ENCODE results near the gene ILDR2. TPM values are rescaled to one million over a fixed set of nuclear protein-coding genes. Genes with fewer than 3 reads are reported as not detected.
A peak's percentile ranks its signal among the peaks of the same experiment; 100 is the strongest.

Gene ILDR2
- total RNA-seq, 4 donors from 2014 or later: 2.7 to 15.2 (median 8.2) TPM

DNA sequence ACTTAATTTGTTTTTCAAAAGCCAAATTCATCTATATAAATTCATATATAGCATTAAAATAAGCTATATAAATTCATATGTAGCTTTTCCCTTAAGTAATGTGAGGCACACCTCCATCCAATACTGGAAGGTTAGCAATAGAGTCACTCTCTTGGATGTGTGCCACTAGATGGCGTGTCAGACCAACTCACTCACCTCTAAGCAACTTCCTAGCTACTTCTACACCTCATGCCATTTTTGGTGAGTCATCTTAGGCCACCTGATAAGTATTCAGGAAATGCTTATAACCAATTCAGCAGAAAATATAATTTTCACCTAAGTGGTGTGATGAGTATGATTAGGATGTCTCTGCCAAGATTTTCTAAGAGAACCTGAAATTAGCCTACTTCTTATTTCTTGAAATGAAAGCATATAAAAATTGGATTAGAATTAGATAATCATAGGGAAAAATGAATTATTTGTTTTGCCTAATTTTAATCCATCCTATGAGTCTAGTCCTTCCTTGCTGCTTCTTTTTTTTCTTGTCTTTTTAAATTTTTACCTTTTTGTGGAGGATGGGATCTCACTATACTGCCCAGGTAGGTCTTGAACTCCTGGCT is 64.8 kb downstream of the ILDR2 start:
- H3K4me3 ChIP-seq: no peak overlapping the region
- peak; percentile 69 for ATAC-seq
- peaks cover 0 to 5% of the 10 kb centered on the region in 2 donors for H3K36me3 ChIP-seq
- TF ChIP-seq EP300 (IDR thresholded peaks at IDR 0.05) (no peak), POLR2AphosphoS5 (IDR thresholded peaks at IDR 0.05) (peak; percentile 32)
- TF ChIP-seq, protein P1, sequence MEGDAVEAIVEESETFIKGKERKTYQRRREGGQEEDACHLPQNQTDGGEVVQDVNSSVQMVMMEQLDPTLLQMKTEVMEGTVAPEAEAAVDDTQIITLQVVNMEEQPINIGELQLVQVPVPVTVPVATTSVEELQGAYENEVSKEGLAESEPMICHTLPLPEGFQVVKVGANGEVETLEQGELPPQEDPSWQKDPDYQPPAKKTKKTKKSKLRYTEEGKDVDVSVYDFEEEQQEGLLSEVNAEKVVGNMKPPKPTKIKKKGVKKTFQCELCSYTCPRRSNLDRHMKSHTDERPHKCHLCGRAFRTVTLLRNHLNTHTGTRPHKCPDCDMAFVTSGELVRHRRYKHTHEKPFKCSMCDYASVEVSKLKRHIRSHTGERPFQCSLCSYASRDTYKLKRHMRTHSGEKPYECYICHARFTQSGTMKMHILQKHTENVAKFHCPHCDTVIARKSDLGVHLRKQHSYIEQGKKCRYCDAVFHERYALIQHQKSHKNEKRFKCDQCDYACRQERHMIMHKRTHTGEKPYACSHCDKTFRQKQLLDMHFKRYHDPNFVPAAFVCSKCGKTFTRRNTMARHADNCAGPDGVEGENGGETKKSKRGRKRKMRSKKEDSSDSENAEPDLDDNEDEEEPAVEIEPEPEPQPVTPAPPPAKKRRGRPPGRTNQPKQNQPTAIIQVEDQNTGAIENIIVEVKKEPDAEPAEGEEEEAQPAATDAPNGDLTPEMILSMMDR (IDR thresholded peaks at IDR 0.05): peak; percentile 59 to 78 (median 61)
- H3K9me3 ChIP-seq: no peaks in the 10 kb centered on the region
- H3K27me3 ChIP-seq: no peaks in the 10 kb centered on the region
- no peak overlapping the region for H3K27ac ChIP-seq
- WGBS, 2 donors (ENCODE audit: low coverage in 1 of 2): 0 to 14% methylated on average over 1 of the region's 1 CpG
- no peaks in the 10 kb centered on the region for H3K4me1 ChIP-seq

DNA sequence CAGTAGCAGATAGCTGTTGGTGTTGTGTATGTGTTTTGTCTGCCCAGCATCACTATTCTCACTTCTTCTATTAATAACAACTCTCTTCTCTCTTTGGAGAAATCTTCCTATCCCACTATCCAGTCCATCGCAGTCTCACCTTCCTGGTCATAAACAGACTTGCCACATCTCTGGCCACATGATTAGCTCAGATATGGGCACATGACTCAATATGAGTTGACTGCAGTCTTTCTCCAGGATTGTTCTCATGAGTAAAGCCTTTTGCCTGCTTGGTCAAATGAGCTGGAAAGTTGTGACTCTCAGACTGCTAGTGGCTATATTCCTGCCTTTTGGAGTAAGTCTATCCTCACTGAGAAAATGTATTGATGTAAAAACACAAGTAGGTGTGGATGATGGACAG is 66.4 kb downstream of the ILDR2 start:
- TF ChIP-seq EP300 (IDR thresholded peaks at IDR 0.05) (no peak), POLR2AphosphoS5 (IDR thresholded peaks at IDR 0.05) (no peak), POLR2A (IDR thresholded peaks at IDR 0.05) (no peak)
- TF ChIP-seq, protein P1 (IDR thresholded peaks at IDR 0.05): no peak
- no peaks in the 10 kb centered on the region for H3K27me3 ChIP-seq
- H3K4me3 ChIP-seq: no peak overlapping the region
- no peak overlapping the region for H3K27ac ChIP-seq
- WGBS, 2 donors (ENCODE audit: low coverage in 1 of 2): 60 to 92% methylated on average over 1 of the region's 1 CpG
- H3K9me3 ChIP-seq: no peaks in the 10 kb centered on the region
- no peaks in the 10 kb centered on the region for H3K4me1 ChIP-seq
- H3K36me3 ChIP-seq: peaks cover 0 to 5% of the 10 kb centered on the region in 2 donors
- ATAC-seq: no peak

DNA sequence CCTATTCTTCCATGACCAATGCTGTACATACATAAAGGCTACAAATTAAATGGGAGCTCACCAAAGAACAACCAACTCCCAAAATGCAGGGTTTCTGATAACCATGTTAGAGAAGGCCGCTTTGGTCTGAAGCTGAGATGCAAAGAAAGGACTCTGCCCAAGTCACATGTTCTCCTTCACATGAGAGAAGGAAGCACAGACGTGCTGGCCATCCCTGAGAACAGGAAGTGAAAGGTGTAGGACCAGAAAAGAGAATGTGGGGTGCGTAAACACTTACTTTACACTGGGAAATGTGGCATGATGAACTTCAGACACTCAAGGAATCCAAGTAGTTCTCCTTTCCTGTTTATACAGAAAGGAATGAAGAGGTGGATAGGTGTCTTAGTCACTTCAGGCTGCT is 67.6 kb downstream of the ILDR2 start:
- Histone ChIP-seq H3K4me3 (no peak overlapping the region), H3K36me3 (peaks cover 0 to 5% of the 10 kb centered on the region in 2 donors), H3K4me1 (no peaks in the 10 kb centered on the region), H3K9me3 (no peaks in the 10 kb centered on the region), H3K27ac (no peak overlapping the region), H3K27me3 (no peaks in the 10 kb centered on the region)
- no peak for ATAC-seq
- 73 to 79% methylated on average over 3 of the region's 3 CpGs for WGBS, 2 donors (ENCODE audit: low coverage in 1 of 2)
- TF ChIP-seq, protein P1 (IDR thresholded peaks at IDR 0.05): no peak
- TF ChIP-seq POLR2AphosphoS5 (IDR thresholded peaks at IDR 0.05): no peak
- no peak for TF ChIP-seq POLR2A (IDR thresholded peaks at IDR 0.05)
- no peak for TF ChIP-seq EP300 (IDR thresholded peaks at IDR 0.05)

DNA sequence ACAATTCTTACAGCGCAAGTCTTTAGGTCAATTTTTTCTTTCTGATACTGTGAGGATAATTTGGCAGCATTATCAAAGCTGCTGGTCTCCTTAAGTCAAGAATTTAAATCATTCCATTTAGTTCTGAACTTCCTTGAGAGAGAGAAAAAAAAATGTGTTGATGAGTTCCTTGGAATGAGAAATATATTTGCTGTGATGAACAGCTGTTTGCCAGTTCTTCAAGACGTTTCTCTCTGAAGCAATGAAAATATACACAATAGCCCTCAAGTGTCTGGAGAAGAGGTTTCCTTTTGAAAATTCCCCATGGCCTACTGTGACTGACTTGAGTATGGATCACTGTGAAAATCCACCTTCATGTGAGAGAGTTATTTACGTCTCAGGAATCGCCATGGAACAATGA is 68.3 kb downstream of the ILDR2 start:
- 65 to 67% methylated on average over 4 of the region's 4 CpGs for WGBS, 2 donors (ENCODE audit: low coverage in 1 of 2)

DNA sequence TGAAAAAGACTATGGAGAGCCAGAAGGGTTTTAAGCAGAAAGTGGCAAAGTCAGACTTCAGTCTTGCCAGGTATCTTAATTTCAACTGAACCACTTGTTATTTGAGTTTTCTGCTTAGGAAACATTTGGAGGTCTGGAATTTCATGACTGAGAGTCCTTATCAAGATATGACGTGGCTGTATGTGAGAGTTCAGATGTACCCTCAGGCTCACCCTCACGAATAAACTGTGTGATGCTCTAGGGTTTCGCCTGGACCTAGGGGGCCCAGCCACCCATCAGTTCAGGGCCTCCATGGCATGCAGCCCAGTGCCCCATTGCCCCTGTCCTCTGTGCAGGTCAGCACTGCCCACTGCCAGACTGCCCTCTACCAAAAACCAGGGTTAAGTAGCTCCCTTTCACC is 68.7 kb downstream of the ILDR2 start:
- ATAC-seq: no peak
- 93 to 100% methylated on average over 3 of the region's 3 CpGs for WGBS, 2 donors (ENCODE audit: low coverage in 1 of 2)
- Histone ChIP-seq H3K4me1 (no peaks in the 10 kb centered on the region), H3K27ac (no peak overlapping the region), H3K4me3 (no peak overlapping the region), H3K27me3 (no peaks in the 10 kb centered on the region), H3K36me3 (peaks cover 0 to 5% of the 10 kb centered on the region in 2 donors), H3K9me3 (no peaks in the 10 kb centered on the region)
- TF ChIP-seq, protein P1 (IDR thresholded peaks at IDR 0.05): no peak
- no peak for TF ChIP-seq POLR2AphosphoS5 (IDR thresholded peaks at IDR 0.05)
- no peak for TF ChIP-seq POLR2A (IDR thresholded peaks at IDR 0.05)
- no peak for TF ChIP-seq EP300 (IDR thresholded peaks at IDR 0.05)

More for the DNA sequence above, 68.3 kb downstream of the ILDR2 start:
- H3K4me1 ChIP-seq: no peaks in the 10 kb centered on the region
- H3K27ac ChIP-seq: no peak overlapping the region
- no peak overlapping the region for H3K4me3 ChIP-seq
- no peak for ATAC-seq
- H3K9me3 ChIP-seq: no peaks in the 10 kb centered on the region
- peaks cover 0 to 5% of the 10 kb centered on the region in 2 donors for H3K36me3 ChIP-seq
- no peaks in the 10 kb centered on the region for H3K27me3 ChIP-seq
- TF ChIP-seq, protein P1 (IDR thresholded peaks at IDR 0.05): no peak
- no peak for TF ChIP-seq POLR2A (IDR thresholded peaks at IDR 0.05)
- no peak for TF ChIP-seq POLR2AphosphoS5 (IDR thresholded peaks at IDR 0.05)
- TF ChIP-seq EP300 (IDR thresholded peaks at IDR 0.05): no peak

Measured in gastroesophageal sphincter (tissue), 4 donors.